Naive thymus-derived CD4-positive, alpha-beta T cell (primary cell): Measurements from ENCODE around the gene MEGF11. TPM values are rescaled to one million over a fixed set of nuclear protein-coding genes. Genes with fewer than 3 reads are reported as not detected.
"Not testable (repeated sequence)": the region's sequence is repeated elsewhere in the genome, so short reads cannot be mapped to it uniquely, and the experiment has no call there.

Experiments used
- ATAC-seq: fragments of 150-1000 bp; cut with Tn5 transposase; 2 replicates; pipeline ENCODE4 v1.10.0; 2021; ENCODE audit warnings: mild to moderate bottlenecking, moderate library complexity
- CTCF ChIA-PET: fragments of 350-600 bp; sonication (Branson Sonifier 250); formaldehyde crosslinking; loops from one replicate; lab custom pipeline; 2021; ENCODE audit warnings: antibody characterized with exemption; lab: Charles Lee
- POLR2A ChIA-PET: fragments of 350-600 bp; sonication (Branson Sonifier 250); formaldehyde crosslinking; loops from one replicate; lab custom pipeline; 2021; ENCODE audit warnings: antibody characterized with exemption, inconsistent platforms; lab: Charles Lee
- DNase-seq, 9 donors: peaks; one replicate each; pipeline versions ENCODE4 v3.0.0 to v3.0.0-alpha.2; 2020 to 2022; ENCODE audit warnings: mixed read lengths in 1 of 9
- H3K27ac ChIP-seq: one replicate; pipeline ENCODE4 v1.7.0; 2013; ENCODE audit warnings: mild to moderate bottlenecking, low read depth, low read length, moderate library complexity
- H3K27me3 ChIP-seq, 2 donors: one replicate each; pipeline ENCODE4 v1.7.0; 2013; ENCODE audit warnings: low read length in 2 of 2, mild to moderate bottlenecking in 2 of 2, moderate library complexity in 2 of 2; ENCODE audit not compliant: control insufficient read depth in 2 of 2, insufficient read depth in 2 of 2
- H3K36me3 ChIP-seq, 3 experiments: 1 replicate in 2 of 3; 2 replicates in 1 of 3; pipeline ENCODE4 v1.7.0; 2013; ENCODE audit warnings: low read length in 3 of 3, mild to moderate bottlenecking in 3 of 3, moderate library complexity in 1 of 3; ENCODE audit not compliant: insufficient read depth in 3 of 3, control insufficient read depth in 2 of 3
- H3K4me1 ChIP-seq, 2 donors: one replicate each; pipeline ENCODE4 v1.7.0; 2013; ENCODE audit warnings: low read length in 2 of 2, mild to moderate bottlenecking in 2 of 2, moderate library complexity in 1 of 2; ENCODE audit not compliant: control insufficient read depth in 2 of 2, insufficient read depth in 2 of 2
- H3K4me3 ChIP-seq: 2 replicates; pipeline ENCODE4 v1.7.0; 2013; ENCODE audit warnings: mild to moderate bottlenecking, low read length
- H3K9me3 ChIP-seq, 3 experiments: 1 replicate in 2 of 3; 2 replicates in 1 of 3; pipeline ENCODE4 v1.7.0; 2013; ENCODE audit warnings: low read length in 3 of 3; ENCODE audit not compliant: control insufficient read depth in 2 of 3
- H3K27ac Mint-ChIP-seq, 9 donors: one replicate each; pipeline ENCODE4 v1.8.0; 2020 to 2022; ENCODE audit warnings: mixed read lengths in 9 of 9, mild to moderate bottlenecking in 8 of 9, moderate library complexity in 5 of 9, inconsistent platforms in 2 of 9
- H3K27me3 Mint-ChIP-seq, 5 donors: one replicate each; pipeline ENCODE4 v1.8.0; 2021 to 2022; ENCODE audit warnings: mixed read lengths in 5 of 5, mild to moderate bottlenecking in 1 of 5
- H3K36me3 Mint-ChIP-seq, 5 donors: one replicate each; pipeline ENCODE4 v1.8.0; 2020 to 2022; ENCODE audit warnings: mixed read lengths in 5 of 5, mild to moderate bottlenecking in 3 of 5, inconsistent platforms in 1 of 5
- H3K4me1 Mint-ChIP-seq, 7 donors: one replicate each; pipeline ENCODE4 v1.8.0; 2020 to 2022; ENCODE audit warnings: mixed read lengths in 7 of 7, mild to moderate bottlenecking in 3 of 7, inconsistent platforms in 1 of 7
- H3K4me3 Mint-ChIP-seq, 10 donors: one replicate each; pipeline ENCODE4 v1.8.0; 2020 to 2022; ENCODE audit warnings: mild to moderate bottlenecking in 10 of 10, mixed read lengths in 10 of 10, moderate library complexity in 6 of 10, inconsistent platforms in 2 of 10
- H3K9me3 Mint-ChIP-seq, 11 donors: one replicate each; pipeline ENCODE4 v1.8.0; 2020 to 2022; ENCODE audit warnings: mixed read lengths in 11 of 11, mild to moderate bottlenecking in 4 of 11, inconsistent platforms in 1 of 11, moderate library complexity in 1 of 11
- intact Hi-C, 2 donors: fragments of 100-400 bp; cut with micrococcal nuclease; formaldehyde crosslinking; loops; one replicate each; pipeline ENCODE4 v1.15.1; 2023
- polyA plus RNA-seq, 2 donors: library from polyadenylated mRNA; unstranded; fragments of 300-500 nt; fragmentation: Illumina TruSeq; gene quantifications; one replicate each; pipeline ENCODE4 v1.2.3, GENCODE V29; 2021
- total RNA-seq, 6 experiments: library from RNA in 5 of 6; stranded (reverse) in 5 of 6; gene quantifications; 1 replicate in 5 of 6; 2 replicates in 1 of 6; pipeline ENCODE4 v1.2.3 and lab custom pipeline; 2021 to 2026

The MEGF11 gene
- total and polyA plus RNA-seq, 7 experiments from 2014 or later = 0.45 TPM; not detected in 6

- no peak for ATAC-seq
- Histone ChIP-seq H3K4me1 (no peaks in the 10 kb centered on the region), H3K4me3 (no peak overlapping the region), H3K36me3 (no peaks in the 10 kb centered on the region), H3K9me3 (no peaks in the 10 kb centered on the region), H3K27me3 (no peaks in the 10 kb centered on the region), H3K27ac (no peak overlapping the region)
- Mint-ChIP-seq H3K4me1 (peaks cover 0 to 14% (median 10%) of the 10 kb centered on the region in 7 donors), H3K9me3 (peaks cover 0 to 4% (median 0%) of the 10 kb centered on the region in 11 donors), H3K27ac (no peak overlapping the region), H3K27me3 (peaks cover 5 to 44% (median 12%) of the 10 kb centered on the region in 5 donors), H3K36me3 (no peaks in the 10 kb centered on the region), H3K4me3 (peak overlapping the region in 4 of 10 donors; percentile 6 to 60 (median 42))
- POLR2A ChIA-PET = no interaction called here
- intact Hi-C loops = no loop called here
- DNase-seq = no peak
- CTCF ChIA-PET = interaction anchor here (0.6 to 1.0 kb wide), 2 partner anchors 15 to 1085 kb away, joined by 3 to 4 read pairs; no protein-coding TSS in a partner anchor
Observed at GRCh38 chr15:66270932-66271331, 17.4 kb upstream of the MEGF11 start.

DNA sequence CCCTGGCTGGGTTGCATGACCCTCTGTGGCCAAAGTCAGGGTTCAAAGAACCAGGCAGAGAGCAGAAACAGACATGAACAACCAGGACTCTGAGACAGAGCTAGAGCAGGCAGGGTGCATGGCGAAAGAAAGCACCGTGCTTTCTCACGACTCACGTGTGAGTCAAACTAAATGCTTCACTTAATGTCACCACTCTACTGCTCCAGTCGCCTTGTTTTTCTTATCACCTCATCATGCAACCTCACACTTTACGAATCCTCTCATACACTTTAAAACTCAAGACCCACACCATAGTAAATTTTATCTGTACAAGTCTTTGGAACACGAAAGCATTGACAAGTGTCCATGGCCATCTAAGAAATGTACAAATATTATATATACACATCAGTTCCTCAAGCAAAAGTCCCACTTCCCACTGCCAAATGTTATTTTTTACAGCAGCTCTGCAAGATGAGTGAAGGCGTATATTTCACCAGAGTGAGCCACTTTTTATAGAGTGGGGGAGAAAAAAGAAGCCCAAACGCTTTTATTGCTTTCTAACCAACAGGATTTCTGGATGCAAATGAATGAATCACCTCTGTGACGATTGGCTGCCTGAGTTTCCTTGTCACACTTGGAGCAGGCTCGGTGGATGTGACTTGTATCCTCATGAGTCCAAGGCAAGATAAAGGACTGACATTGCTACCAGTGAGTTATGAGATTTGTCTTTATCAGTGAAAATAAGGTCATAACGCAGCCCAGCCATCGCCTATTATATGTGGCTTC lies 16.0 kb upstream of the MEGF11 start:
- no peak overlapping the region for H3K27ac Mint-ChIP-seq
- Histone ChIP-seq H3K4me1 (no peaks in the 10 kb centered on the region), H3K27ac (no peak overlapping the region), H3K27me3 (no peaks in the 10 kb centered on the region), H3K36me3 (no peaks in the 10 kb centered on the region), H3K4me3 (no peak overlapping the region), H3K9me3 (no peaks in the 10 kb centered on the region)
- ChIA-PET CTCF (interaction anchor here (0.6 kb wide), 1 partner anchor 18 kb away, joined by 3 read pairs; no protein-coding TSS in a partner anchor), POLR2A (interaction anchor here (0.6 kb wide), 1 partner anchor 22 kb away, joined by 5 read pairs; no protein-coding TSS in a partner anchor)
- intact Hi-C loops = no loop called here
- H3K36me3 Mint-ChIP-seq = no peaks in the 10 kb centered on the region
- peaks cover 0 to 2% (median 0%) of the 10 kb centered on the region in 11 donors for H3K9me3 Mint-ChIP-seq
- peaks cover 5 to 37% (median 12%) of the 10 kb centered on the region in 5 donors for H3K27me3 Mint-ChIP-seq
- peaks cover 0 to 14% (median 10%) of the 10 kb centered on the region in 7 donors for H3K4me1 Mint-ChIP-seq
- no peak for ATAC-seq
- no peak for DNase-seq
- H3K4me3 Mint-ChIP-seq = no peak overlapping the region

GRCh38 chr15:66264859-66265513 lies 11.4 kb upstream of the MEGF11 start:
- POLR2A ChIA-PET = no interaction called here
- H3K27ac Mint-ChIP-seq = no peak overlapping the region

GRCh38 chr15:66262837-66263236 lies 9.3 kb upstream of the MEGF11 start:
- H3K9me3 Mint-ChIP-seq = peaks cover 2 to 19% (median 9%) of the 10 kb centered on the region in 11 donors
- H3K36me3 ChIP-seq, DNase-seq, CTCF ChIA-PET, H3K4me1 Mint-ChIP-seq, H3K9me3 ChIP-seq, H3K27ac ChIP-seq, ATAC-seq, H3K27ac Mint-ChIP-seq, POLR2A ChIA-PET, H3K27me3 ChIP-seq, H3K4me3 Mint-ChIP-seq, H3K36me3 Mint-ChIP-seq, intact Hi-C loops, H3K4me3 ChIP-seq, H3K4me1 ChIP-seq: not testable (repeated sequence)
- peaks cover 14 to 45% (median 27%) of the 10 kb centered on the region in 5 donors for H3K27me3 Mint-ChIP-seq

More at GRCh38 chr15:66264859-66265513, 11.4 kb upstream of the MEGF11 start:
- Histone ChIP-seq H3K36me3 (no peaks in the 10 kb centered on the region), H3K4me3 (no peak overlapping the region), H3K4me1 (no peaks in the 10 kb centered on the region), H3K27ac (no peak overlapping the region), H3K9me3 (peaks cover 0 to 4% (median 0%) of the 10 kb centered on the region in 3 experiments), H3K27me3 (no peaks in the 10 kb centered on the region)
- ATAC-seq = no peak
- Mint-ChIP-seq H3K9me3 (peaks cover 2 to 19% (median 9%) of the 10 kb centered on the region in 11 donors), H3K4me3 (no peak overlapping the region), H3K36me3 (peaks cover 2 to 6% (median 4%) of the 10 kb centered on the region in 5 donors), H3K27me3 (peaks cover 14 to 49% (median 27%) of the 10 kb centered on the region in 5 donors), H3K4me1 (no peaks in the 10 kb centered on the region)
- CTCF ChIA-PET = no interaction called here
- no peak for DNase-seq
- intact Hi-C loops = no loop called here

- Histone ChIP-seq H3K36me3 (no peaks in the 10 kb centered on the region), H3K4me1 (no peaks in the 10 kb centered on the region), H3K27me3 (no peaks in the 10 kb centered on the region), H3K4me3 (no peak overlapping the region), H3K9me3 (peaks cover 0 to 4% (median 0%) of the 10 kb centered on the region in 3 experiments), H3K27ac (no peak overlapping the region)
- peaks cover 2 to 6% (median 4%) of the 10 kb centered on the region in 5 donors for H3K36me3 Mint-ChIP-seq
- peaks cover 26 to 54% (median 30%) of the 10 kb centered on the region in 5 donors for H3K27me3 Mint-ChIP-seq
- no peak for DNase-seq
- H3K27ac Mint-ChIP-seq = no peak overlapping the region
- H3K9me3 Mint-ChIP-seq = peaks cover 2 to 19% (median 9%) of the 10 kb centered on the region in 11 donors
- POLR2A ChIA-PET = no interaction called here
- H3K4me3 Mint-ChIP-seq = no peak overlapping the region
- intact Hi-C loops = no loop called here
- no peak for ATAC-seq
- CTCF ChIA-PET = no interaction called here
- no peaks in the 10 kb centered on the region for H3K4me1 Mint-ChIP-seq
Observed at GRCh38 chr15:66261056-66261455, 7.5 kb upstream of the MEGF11 start.

DNA sequence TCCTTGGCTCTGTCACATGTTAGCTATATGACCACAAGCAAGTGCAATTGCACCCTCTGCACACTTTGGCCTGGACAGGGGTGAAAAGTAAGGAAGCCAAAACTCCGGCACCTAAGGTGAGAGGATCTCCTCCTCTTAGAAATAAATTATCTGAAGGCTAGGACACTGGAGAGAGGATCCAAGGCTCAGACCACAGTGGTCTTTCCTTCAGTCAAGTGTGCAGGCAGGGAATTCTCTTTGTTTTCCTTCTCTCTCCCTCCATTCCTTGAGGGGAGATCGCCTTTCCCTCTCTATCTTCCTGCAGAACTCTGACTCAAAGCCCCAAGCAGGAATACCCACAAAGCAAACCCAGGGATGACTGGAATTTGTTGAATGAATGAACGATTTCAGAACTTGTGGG lies 3.1 kb upstream of the MEGF11 start:
- no peak for DNase-seq

More for the DNA sequence above, 3.1 kb upstream of the MEGF11 start:
- Histone ChIP-seq H3K36me3 (no peaks in the 10 kb centered on the region), H3K27ac (no peak overlapping the region), H3K4me1 (peaks cover 0 to 12% of the 10 kb centered on the region in 2 donors), H3K9me3 (no peaks in the 10 kb centered on the region), H3K4me3 (no peak overlapping the region), H3K27me3 (peaks cover 0 to 21% of the 10 kb centered on the region in 2 donors)
- CTCF ChIA-PET = no interaction called here
- POLR2A ChIA-PET = no interaction called here
- peaks cover 7 to 23% (median 13%) of the 10 kb centered on the region in 7 donors for H3K4me1 Mint-ChIP-seq
- H3K36me3 Mint-ChIP-seq = peaks cover 0 to 4% (median 3%) of the 10 kb centered on the region in 5 donors
- peaks cover 0 to 1% (median 0%) of the 10 kb centered on the region in 11 donors for H3K9me3 Mint-ChIP-seq
- no peak overlapping the region for H3K4me3 Mint-ChIP-seq
- intact Hi-C loops = no loop called here
- peaks cover 42 to 71% (median 50%) of the 10 kb centered on the region in 5 donors for H3K27me3 Mint-ChIP-seq
- no peak overlapping the region for H3K27ac Mint-ChIP-seq
- no peak for ATAC-seq
